HCT116 (cell line): ENCODE measurements around the gene ST6GALNAC5. TPM values are rescaled to one million over a fixed set of nuclear protein-coding genes. Genes with fewer than 3 reads are reported as not detected.
A peak's percentile ranks its signal among the peaks of the same experiment; 100 is the strongest.

Experiments
- ATAC-seq: fragments of 200-7000 bp; cut with Tn5 transposase; 2 replicates; pipeline ENCODE4 v1.9.1; 2020; ENCODE audit warnings: mild to moderate bottlenecking, moderate library complexity
- BruUV-seq: library from RNA; stranded (reverse); fragments of 400-500 nt; replicated peaks from 2 replicates; lab custom pipeline; 2021; lab: Mats Ljungman, UMichigan
- CTCF ChIA-PET: fragments of 300-600 bp; sonication (Branson Sonifier 250); formaldehyde crosslinking; loops from one replicate; lab custom pipeline; 2021; ENCODE audit warnings: antibody characterized with exemption; lab: Charles Lee
- POLR2A ChIA-PET: fragments of 300-600, 350-600 bp; sonication (Branson Sonifier 250); formaldehyde crosslinking; loops from one replicate; lab custom pipeline; 2021; ENCODE audit warnings: antibody characterized with exemption; lab: Charles Lee
- RAD21 ChIA-PET, 2 experiments: fragments of 300-600 bp; sonication (Branson Sonifier 250); formaldehyde crosslinking; loops; one replicate each; lab custom pipeline; 2023; ENCODE audit warnings: low total read pairs in 2 of 2; ENCODE audit not compliant: uncharacterized antibody in 2 of 2, unreplicated experiment in 2 of 2, low non-redundant PET in 1 of 2; lab: Charles Lee
- DNase-seq: peaks from one replicate; pipeline ENCODE4 v3.0.0-alpha.2; 2010; ENCODE audit warnings: low read depth, low spot score
- H2AFZ ChIP-seq: fragments of 200-600 bp; shearing (Covaris generic), sonication (generic); 2 replicates; pipeline ENCODE4 v1.6.1; 2017; ENCODE audit warnings: low read depth, mixed run types, mixed read lengths, antibody characterized with exemption, low read length; ENCODE audit not compliant: poor library complexity, severe bottlenecking
- H3K27ac ChIP-seq: 2 replicates; pipeline ENCODE4 v1.5.1; 2012; ENCODE audit warnings: low read depth, low read length
- H3K27me3 ChIP-seq: fragments of 200-600 bp; sonication (generic); 2 replicates; pipeline ENCODE4 v1.6.1; 2016; ENCODE audit warnings: mixed run types, low read length, mixed read lengths; ENCODE audit not compliant: insufficient read depth
- H3K36me3 ChIP-seq, 2 experiments: fragments of 200-500 bp in 1 of 2; fragments of 200-600 bp in 1 of 2; sonication (Bioruptor generic) in 1 of 2; sonication (generic) in 1 of 2; 2 replicates each; pipeline versions ENCODE4 v1.5.1 to v1.6.1; 2014 to 2016; ENCODE audit warnings: low read length in 2 of 2, inconsistent platforms in 1 of 2, mixed read lengths in 1 of 2, mixed run types in 1 of 2; ENCODE audit not compliant: insufficient read depth in 2 of 2, control insufficient read depth in 1 of 2
- H3K4me1 ChIP-seq, 2 experiments: fragments of 200-600 bp in 1 of 2; sonication (generic) in 1 of 2; 2 replicates each; pipeline versions ENCODE4 v1.5.1 to v1.6.1; 2012 to 2017; ENCODE audit warnings: low read length in 2 of 2, inconsistent platforms in 1 of 2, mild to moderate bottlenecking in 1 of 2, mixed read lengths in 1 of 2, mixed run types in 1 of 2, moderate library complexity in 1 of 2; ENCODE audit not compliant: insufficient read depth in 2 of 2, control insufficient read depth in 1 of 2
- H3K4me2 ChIP-seq: fragments of 200-600 bp; sonication (generic); 2 replicates; pipeline ENCODE4 v1.6.1; 2017; ENCODE audit warnings: mixed run types, low read length, mixed read lengths
- H3K4me3 ChIP-seq, 2 experiments: fragments of 200-600 bp in 1 of 2; sonication (generic) in 1 of 2; replicated peaks in 1 of 2; 2 replicates each; pipeline ENCODE4 v1.5.1; 2011 to 2016; ENCODE audit warnings: low read length in 2 of 2, control low read depth in 1 of 2, low read depth in 1 of 2, mild to moderate bottlenecking in 1 of 2, mixed read lengths in 1 of 2, mixed run types in 1 of 2
- H3K79me2 ChIP-seq: fragments of 200-600 bp; sonication (generic); 2 replicates; pipeline ENCODE4 v1.6.1; 2017; ENCODE audit warnings: mild to moderate bottlenecking, mixed run types, low read length, moderate library complexity, mixed read lengths; ENCODE audit not compliant: insufficient read depth
- H3K9ac ChIP-seq: fragments of 200-600 bp; sonication (generic); 2 replicates; pipeline ENCODE4 v1.6.1; 2016; ENCODE audit warnings: low read length, mixed read lengths
- H3K9me2 ChIP-seq: fragments of 200-600 bp; sonication (generic), shearing (Covaris generic); 2 replicates; pipeline ENCODE4 v1.6.1; 2017; ENCODE audit warnings: mixed run types, mild to moderate bottlenecking, moderate library complexity; ENCODE audit not compliant: insufficient read depth
- H3K9me3 ChIP-seq, 2 experiments: fragments of 200-500 bp in 1 of 2; fragments of 200-600 bp in 1 of 2; sonication (Bioruptor generic) in 1 of 2; sonication (generic) in 1 of 2; 2 replicates each; pipeline ENCODE4 v1.6.1; 2014 to 2017; ENCODE audit warnings: low read length in 2 of 2, mixed read lengths in 2 of 2, inconsistent platforms in 1 of 2, low read depth in 1 of 2, mild to moderate bottlenecking in 1 of 2, mixed run types in 1 of 2, moderate library complexity in 1 of 2; ENCODE audit not compliant: control insufficient read depth in 1 of 2, insufficient read depth in 1 of 2
- H4K20me1 ChIP-seq: fragments of 200-600 bp; sonication (generic), shearing (Covaris generic); 2 replicates; pipeline ENCODE4 v1.6.1; 2017; ENCODE audit warnings: mixed run types, mild to moderate bottlenecking, moderate library complexity; ENCODE audit not compliant: insufficient read depth
- CEBPB ChIP-seq: IDR thresholded peaks from 2 replicates; pipeline ENCODE4 v1.6.1; 2012; ENCODE audit warnings: low read depth
- ELF1 ChIP-seq: IDR thresholded peaks from 2 replicates; pipeline ENCODE4 v1.6.1; 2012; ENCODE audit warnings: low read depth, borderline replicate concordance
- FOSL1 ChIP-seq: IDR thresholded peaks from 2 replicates; pipeline ENCODE4 v1.6.1; 2012; ENCODE audit warnings: low read depth
- JUND ChIP-seq: IDR thresholded peaks from 2 replicates; pipeline ENCODE4 v1.6.1; 2012
- MAX ChIP-seq: IDR thresholded peaks from 2 replicates; pipeline ENCODE4 v1.6.1; 2012
- RAD21 ChIP-seq: IDR thresholded peaks from 2 replicates; pipeline ENCODE4 v1.6.1; 2012; ENCODE audit warnings: low read depth, mild to moderate bottlenecking
- YY1 ChIP-seq: IDR thresholded peaks from 2 replicates; pipeline ENCODE4 v1.6.1; 2011; ENCODE audit warnings: low read length, low read depth, moderate library complexity, mild to moderate bottlenecking; ENCODE audit not compliant: insufficient replicate concordance; ENCODE audit errors: extremely low read depth
- ZBTB33 ChIP-seq: IDR thresholded peaks from 2 replicates; pipeline ENCODE4 v1.6.1; 2011; ENCODE audit warnings: mild to moderate bottlenecking, low read length, moderate library complexity; ENCODE audit not compliant: insufficient replicate concordance; ENCODE audit errors: extremely low read depth
- intact Hi-C: fragments of 100-400 bp; cut with micrococcal nuclease; formaldehyde crosslinking; loops from 2 replicates; pipeline ENCODE4 v1.10.0; 2022
- total RNA-seq: library from RNA; stranded (reverse); gene quantifications from one replicate; pipeline ENCODE4 v1.2.1, GENCODE V29; 2021; ENCODE audit not compliant: unreplicated experiment
- TF ChIP-seq, protein P1 (sequence below), 3 experiments: fragments of 200-600 bp in 1 of 3; sonication (generic) in 1 of 3; IDR thresholded peaks in 2 of 3; conservative IDR thresholded peaks in 1 of 3; 2 replicates each; pipeline ENCODE4 v1.5.1; 2012 to 2017; ENCODE audit warnings: low read depth in 2 of 3, low read length in 2 of 3, antibody characterized with exemption in 1 of 3, borderline replicate concordance in 1 of 3, control low read depth in 1 of 3, mild to moderate bottlenecking in 1 of 3, mixed read lengths in 1 of 3, mixed run types in 1 of 3, moderate library complexity in 1 of 3; ENCODE audit not compliant: insufficient read depth in 1 of 3

ST6GALNAC5 gene
- total RNA-seq, 1 experiment from 2014 or later: 1.2 TPM

- Histone ChIP-seq H3K4me2 (0 out of 2 replicates have a peak overlapping the region, but pooled peaks have one; percentile 2), H3K4me1 (peaks cover 0 to 5% of the 10 kb centered on the region in 2 experiments; a peak in 1 of 4 replicates), H3K4me3 (no peak overlapping the region), H3K79me2 (no peaks in the 10 kb centered on the region), H4K20me1 (no peaks in the 10 kb centered on the region), H2AFZ (no peak overlapping the region), H3K9me2 (no peaks in the 10 kb centered on the region), H3K9me3 (no peaks in the 10 kb centered on the region), H3K9ac (no peak overlapping the region), H3K27me3 (no peaks in the 10 kb centered on the region), H3K27ac (no peak overlapping the region), H3K36me3 (no peaks in the 10 kb centered on the region)
- ChIA-PET RAD21 (no interaction called here), POLR2A (no interaction called here), CTCF (interaction anchor here (1.1 kb wide), 1 partner anchor 877 kb away, joined by 3 read pairs; no protein-coding TSS in a partner anchor)
- intact Hi-C loops: loop anchor here (10.0 kb wide), 1 partner anchor 876 kb away; no protein-coding TSS in a partner anchor
- no peak for TF ChIP-seq CEBPB
- TF ChIP-seq JUND: no peak
- no peak for TF ChIP-seq ZBTB33
- TF ChIP-seq ELF1: no peak
- peak; percentile 57 for TF ChIP-seq RAD21
- TF ChIP-seq, protein P1, sequence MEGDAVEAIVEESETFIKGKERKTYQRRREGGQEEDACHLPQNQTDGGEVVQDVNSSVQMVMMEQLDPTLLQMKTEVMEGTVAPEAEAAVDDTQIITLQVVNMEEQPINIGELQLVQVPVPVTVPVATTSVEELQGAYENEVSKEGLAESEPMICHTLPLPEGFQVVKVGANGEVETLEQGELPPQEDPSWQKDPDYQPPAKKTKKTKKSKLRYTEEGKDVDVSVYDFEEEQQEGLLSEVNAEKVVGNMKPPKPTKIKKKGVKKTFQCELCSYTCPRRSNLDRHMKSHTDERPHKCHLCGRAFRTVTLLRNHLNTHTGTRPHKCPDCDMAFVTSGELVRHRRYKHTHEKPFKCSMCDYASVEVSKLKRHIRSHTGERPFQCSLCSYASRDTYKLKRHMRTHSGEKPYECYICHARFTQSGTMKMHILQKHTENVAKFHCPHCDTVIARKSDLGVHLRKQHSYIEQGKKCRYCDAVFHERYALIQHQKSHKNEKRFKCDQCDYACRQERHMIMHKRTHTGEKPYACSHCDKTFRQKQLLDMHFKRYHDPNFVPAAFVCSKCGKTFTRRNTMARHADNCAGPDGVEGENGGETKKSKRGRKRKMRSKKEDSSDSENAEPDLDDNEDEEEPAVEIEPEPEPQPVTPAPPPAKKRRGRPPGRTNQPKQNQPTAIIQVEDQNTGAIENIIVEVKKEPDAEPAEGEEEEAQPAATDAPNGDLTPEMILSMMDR (IDR thresholded peaks at IDR 0.05 in 2 of 3, conservative IDR thresholded peaks at IDR 0.05 in 1 of 3; ENCODE audit: borderline replicate concordance in 1 of 3, insufficient read depth in 1 of 3, low read depth in 2 of 3, low read length in 2 of 3): 0 out of 6 replicates have a peak, but pooled peaks of 2 of the 3 experiments have one; percentile 4 to 8
- TF ChIP-seq YY1: no peak
- no peak for TF ChIP-seq MAX
- TF ChIP-seq FOSL1: 0 out of 2 replicates have a peak, but pooled peaks have one; percentile 27
- DNase-seq (no peak), ATAC-seq (peak; percentile 66)
- BruUV-seq: no TSS peak
Measured at GRCh38 chr1:77031106-77031662, 163.9 kb downstream of the ST6GALNAC5 start.
